Activated naive CD4-positive, alpha-beta T cell (primary cell): ENCODE data around the gene DPY19L3.
"Not testable (repeated sequence)": the region's sequence is repeated elsewhere in the genome, so short reads cannot be mapped to it uniquely, and the experiment has no call there.

ENCODE experiments used
- DNase-seq, 4 experiments: peaks; one replicate each; lab custom pipeline; 2025; lab: John Stamatoyannopoulos, UW

The DPY19L3 gene

GRCh38 chr19:32498648-32499200, 93.2 kb downstream of the DPY19L3 start:
- no peak for DNase-seq

GRCh38 chr19:32512498-32512897, 106.9 kb downstream of the DPY19L3 start:
- not testable (repeated sequence) for DNase-seq

GRCh38 chr19:32519023-32519422, 113.5 kb downstream of the DPY19L3 start:
- DNase-seq, result no peak

- no peak for DNase-seq
Measured at GRCh38 chr19:32522967-32523366, 117.4 kb downstream of the DPY19L3 start.

- no peak for DNase-seq
Measured at GRCh38 chr19:32526895-32527294, 121.3 kb downstream of the DPY19L3 start.

- no peak for DNase-seq
Measured at GRCh38 chr19:32530773-32531172, 125.2 kb downstream of the DPY19L3 start.

GRCh38 chr19:32532233-32532632, 126.7 kb downstream of the DPY19L3 start:
- DNase-seq, result no peak
